Brain microvascular endothelial cell (primary cell): Measurements from ENCODE around the gene PHACTR3.

Source experiments
- DNase-seq: peaks from one replicate; pipeline ENCODE4 v3.0.0-alpha.2; 2020
- H3K27ac ChIP-seq: fragments of 250-450 bp; sonication (Bioruptor Pico); 2 replicates; pipeline ENCODE4 v1.5.1; 2020; ENCODE audit warnings: mild to moderate bottlenecking, moderate library complexity
- H3K27me3 ChIP-seq: fragments of 250-450 bp; sonication (Bioruptor Pico); replicated peaks from 2 replicates; pipeline ENCODE4 v1.5.1; 2020; ENCODE audit warnings: mild to moderate bottlenecking
- H3K36me3 ChIP-seq: fragments of 250-450 bp; sonication (Bioruptor Pico); replicated peaks from 2 replicates; pipeline ENCODE4 v1.5.1; 2020; ENCODE audit warnings: mild to moderate bottlenecking
- H3K4me3 ChIP-seq: 2 replicates; pipeline ENCODE4 v1.5.1; 2011; ENCODE audit warnings: low read depth, mild to moderate bottlenecking, control low read depth, low read length, moderate library complexity
- in situ Hi-C: cut with HindIII; loops from 2 replicates; pipeline ENCODE4 v1.10.0; 2017; ENCODE audit warnings: low sequenced_read_pairs, low pct_ligation_motif_present
- TF ChIP-seq, protein P1 (sequence below): IDR thresholded peaks from 2 replicates; pipeline ENCODE4 v1.5.1; 2011; ENCODE audit warnings: low read depth, mild to moderate bottlenecking, moderate library complexity, low read length, control low read depth, inconsistent platforms; ENCODE audit errors: missing control alignments

Gene PHACTR3

DNA sequence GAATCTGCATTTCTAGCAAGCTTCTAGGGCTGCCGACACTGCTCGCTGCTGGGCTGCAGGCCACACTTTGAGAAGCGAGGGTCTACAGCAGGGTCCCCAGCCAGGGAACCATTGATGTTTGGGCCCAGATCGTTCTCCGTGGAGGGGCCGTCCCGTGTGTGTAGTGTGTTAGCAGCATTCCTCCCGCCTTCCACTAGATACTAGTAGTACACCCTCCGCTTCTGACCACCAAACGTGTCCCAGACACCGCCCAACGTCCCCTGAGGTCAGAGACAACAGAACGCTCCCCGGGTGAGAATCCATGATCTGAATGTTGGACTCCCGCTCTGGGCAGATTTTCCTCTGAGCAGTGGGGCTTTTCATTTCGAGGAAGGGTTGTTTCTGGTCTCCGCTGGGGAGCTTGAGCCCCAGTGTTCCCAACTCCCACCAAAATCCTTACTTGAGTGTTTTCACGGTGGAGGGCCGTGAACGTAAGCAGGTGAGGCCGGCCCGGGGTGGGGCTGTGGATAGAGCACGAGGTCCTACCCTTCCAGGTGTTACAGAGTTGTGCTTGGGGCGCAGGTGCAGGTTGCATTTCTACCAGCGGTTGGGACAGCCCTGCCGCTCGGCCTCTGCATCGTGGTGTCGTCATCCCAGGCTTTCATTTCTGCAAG, 204.5 kb downstream of the PHACTR3 start:
- TF ChIP-seq, protein P1, sequence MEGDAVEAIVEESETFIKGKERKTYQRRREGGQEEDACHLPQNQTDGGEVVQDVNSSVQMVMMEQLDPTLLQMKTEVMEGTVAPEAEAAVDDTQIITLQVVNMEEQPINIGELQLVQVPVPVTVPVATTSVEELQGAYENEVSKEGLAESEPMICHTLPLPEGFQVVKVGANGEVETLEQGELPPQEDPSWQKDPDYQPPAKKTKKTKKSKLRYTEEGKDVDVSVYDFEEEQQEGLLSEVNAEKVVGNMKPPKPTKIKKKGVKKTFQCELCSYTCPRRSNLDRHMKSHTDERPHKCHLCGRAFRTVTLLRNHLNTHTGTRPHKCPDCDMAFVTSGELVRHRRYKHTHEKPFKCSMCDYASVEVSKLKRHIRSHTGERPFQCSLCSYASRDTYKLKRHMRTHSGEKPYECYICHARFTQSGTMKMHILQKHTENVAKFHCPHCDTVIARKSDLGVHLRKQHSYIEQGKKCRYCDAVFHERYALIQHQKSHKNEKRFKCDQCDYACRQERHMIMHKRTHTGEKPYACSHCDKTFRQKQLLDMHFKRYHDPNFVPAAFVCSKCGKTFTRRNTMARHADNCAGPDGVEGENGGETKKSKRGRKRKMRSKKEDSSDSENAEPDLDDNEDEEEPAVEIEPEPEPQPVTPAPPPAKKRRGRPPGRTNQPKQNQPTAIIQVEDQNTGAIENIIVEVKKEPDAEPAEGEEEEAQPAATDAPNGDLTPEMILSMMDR = no peak
- Histone ChIP-seq H3K27ac (no peak overlapping the region), H3K27me3 (no peaks in the 10 kb centered on the region), H3K36me3 (no peaks in the 10 kb centered on the region), H3K4me3 (no peak overlapping the region)
- in situ Hi-C loops = no loop called here
- DNase-seq = no peak

DNA sequence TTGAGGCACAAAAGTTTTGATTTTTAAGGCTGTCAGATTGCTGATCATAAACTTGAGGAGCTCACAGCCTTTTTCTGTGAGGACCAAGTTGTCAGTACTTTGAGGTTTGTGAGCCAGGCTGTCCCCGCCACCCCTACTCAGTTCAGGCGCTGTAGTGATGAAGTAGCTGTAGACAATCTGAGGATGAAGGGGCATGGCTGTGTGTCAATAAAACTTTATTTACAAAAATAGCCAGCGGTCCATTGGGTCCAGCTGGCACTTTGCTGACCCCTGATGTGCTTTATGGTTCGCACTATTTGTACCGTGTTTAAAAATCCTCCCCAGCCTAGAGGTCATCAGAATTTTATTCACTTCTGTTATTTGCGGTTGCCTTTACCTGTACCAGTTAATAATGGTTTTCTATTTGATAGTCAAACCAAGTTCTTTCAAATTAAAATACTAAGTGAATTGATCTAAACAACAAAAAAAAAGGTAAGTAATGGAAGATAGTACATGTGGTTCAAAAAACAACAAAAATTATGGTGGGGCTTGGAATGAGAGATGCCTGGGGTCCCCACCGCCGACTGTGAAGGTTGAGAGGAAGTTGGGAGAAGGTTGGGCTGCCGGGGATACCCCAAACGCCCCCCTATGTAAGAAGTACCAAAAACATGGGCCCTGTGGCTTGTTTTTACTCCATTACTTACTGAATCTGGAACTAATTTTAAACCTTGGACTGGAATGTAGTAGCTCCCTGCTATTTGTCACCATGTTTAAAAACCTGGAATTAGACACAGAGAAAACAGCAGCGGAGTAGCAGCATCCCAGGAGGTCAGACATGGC, 205.5 kb downstream of the PHACTR3 start:
- H3K27me3 ChIP-seq = no peaks in the 10 kb centered on the region
- no peaks in the 10 kb centered on the region for H3K36me3 ChIP-seq
- no peak overlapping the region for H3K27ac ChIP-seq
- TF ChIP-seq, protein P1 = no peak
- no peak for DNase-seq
- in situ Hi-C loops = no loop called here
- H3K4me3 ChIP-seq = no peak overlapping the region

DNA sequence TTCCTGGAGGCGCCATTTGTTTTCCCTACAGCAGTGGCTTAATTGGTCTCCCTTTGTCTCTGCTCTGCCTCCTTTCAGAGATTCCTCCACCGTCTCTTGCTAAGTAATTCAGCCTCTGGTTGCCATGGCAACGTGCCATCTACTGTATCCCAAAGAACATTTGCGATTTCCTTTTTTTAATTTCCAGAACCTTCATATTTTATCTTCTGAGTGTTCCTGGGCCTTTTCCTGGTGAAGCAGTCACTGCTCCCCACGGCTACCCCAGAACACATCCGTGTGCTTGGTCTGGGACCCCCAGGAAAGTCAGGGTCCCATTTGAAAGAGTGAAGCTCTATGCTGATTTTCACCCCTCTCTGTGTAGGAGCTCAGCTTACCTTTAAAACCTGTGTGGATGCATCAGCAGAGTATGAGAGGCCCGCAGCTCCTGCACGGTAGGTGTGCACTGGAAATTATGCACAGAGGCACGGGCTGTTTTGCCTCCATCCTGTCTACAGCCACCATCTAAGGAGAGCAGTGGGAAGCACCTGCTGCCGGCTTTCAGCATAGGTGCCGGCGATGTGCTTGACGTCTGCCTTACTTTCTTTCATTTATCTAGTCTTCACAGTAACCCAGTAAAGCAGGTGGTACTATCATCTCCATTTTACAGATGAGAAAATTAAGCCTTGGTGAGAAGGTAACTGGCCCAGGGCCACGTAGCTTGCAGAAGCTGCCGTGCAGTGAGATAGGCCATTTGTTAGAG, 206.3 kb downstream of the PHACTR3 start:
- no peak overlapping the region for H3K4me3 ChIP-seq
- TF ChIP-seq, protein P1 = no peak
- in situ Hi-C loops = no loop called here
- no peaks in the 10 kb centered on the region for H3K36me3 ChIP-seq
- H3K27ac ChIP-seq = no peak overlapping the region
- no peaks in the 10 kb centered on the region for H3K27me3 ChIP-seq
- no peak for DNase-seq

DNA sequence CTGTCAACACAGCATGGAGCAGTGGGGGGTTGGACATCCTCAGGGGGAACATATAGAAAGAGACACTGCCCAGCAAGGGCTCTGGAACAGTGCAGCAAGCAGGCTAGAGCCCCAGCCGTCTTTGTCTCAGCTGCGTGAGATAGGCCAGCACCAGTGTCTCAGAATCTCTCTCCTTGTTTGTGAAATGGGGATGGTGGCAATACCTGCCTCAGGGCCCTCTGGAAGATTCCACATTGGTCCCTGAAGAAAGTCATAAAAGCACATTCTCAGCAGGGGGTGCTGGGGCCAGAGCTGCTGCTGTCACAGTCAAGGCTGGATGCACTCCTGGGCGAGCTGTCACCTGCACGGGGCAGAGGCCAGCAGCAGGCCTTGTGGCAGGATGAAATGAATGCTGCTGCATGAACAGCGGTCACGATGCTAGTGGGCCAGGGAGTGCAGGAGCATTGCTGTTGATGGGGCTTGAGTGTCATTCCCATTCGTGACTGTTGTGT, 207.4 kb downstream of the PHACTR3 start:
- in situ Hi-C loops = no loop called here
- H3K27ac ChIP-seq = no peak overlapping the region
- TF ChIP-seq, protein P1 = no peak
- H3K36me3 ChIP-seq = no peaks in the 10 kb centered on the region
- DNase-seq = no peak
- no peaks in the 10 kb centered on the region for H3K27me3 ChIP-seq
- no peak overlapping the region for H3K4me3 ChIP-seq

DNA sequence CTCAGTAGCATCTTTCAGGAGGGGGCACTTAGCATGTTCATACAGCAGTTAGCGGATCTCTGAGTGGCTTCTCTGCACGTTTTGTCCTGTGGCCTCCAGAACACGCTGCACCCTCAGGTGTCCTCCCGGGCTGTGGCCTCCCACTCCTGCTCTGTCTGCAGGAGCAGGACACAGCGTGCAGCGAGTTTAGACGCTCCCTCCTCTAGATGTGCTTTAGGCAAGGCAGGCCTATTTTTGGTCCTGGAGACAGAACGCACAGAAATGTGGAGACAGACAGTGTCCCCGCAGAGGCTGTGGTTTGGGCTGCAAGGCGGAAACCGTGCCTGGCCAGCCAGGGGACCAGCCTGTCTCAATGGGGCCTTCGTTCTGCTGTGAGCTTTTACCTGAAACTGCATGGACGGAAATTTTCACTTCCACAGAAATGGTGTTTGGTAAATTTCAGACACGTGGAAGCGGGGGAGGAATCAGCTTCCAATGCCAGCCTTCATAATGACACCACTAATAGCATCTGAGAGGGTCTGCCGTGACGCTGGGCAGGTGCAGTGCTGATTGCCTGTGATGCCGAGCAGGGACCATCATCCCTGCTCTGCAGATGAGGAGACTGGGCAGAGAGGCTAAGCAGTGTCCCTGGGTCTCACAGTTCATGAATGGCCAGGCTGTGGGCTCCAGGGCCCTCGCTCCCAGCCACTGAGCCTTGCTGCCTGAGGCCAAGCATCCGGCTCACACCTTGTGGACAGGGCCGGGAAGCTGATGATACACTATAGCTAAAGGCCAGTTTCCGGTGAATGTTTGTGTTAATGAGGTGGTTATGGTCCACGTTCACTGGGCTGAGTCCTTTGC, 208.2 kb downstream of the PHACTR3 start:
- Histone ChIP-seq H3K27me3 (no peaks in the 10 kb centered on the region), H3K27ac (no peak overlapping the region), H3K4me3 (no peak overlapping the region), H3K36me3 (no peaks in the 10 kb centered on the region)
- TF ChIP-seq, protein P1 = no peak
- in situ Hi-C loops = no loop called here
- no peak for DNase-seq
